Urothelium cell line (cell line): Measurements from ENCODE around the gene TAOK3.

Source experiments
- DNase-seq: peaks from one replicate; pipeline ENCODE4 v3.0.0; 2011; ENCODE audit warnings: low spot score, mixed read lengths
- FAIRE-seq: peaks from 2 replicates; lab custom pipeline; 2011; peaks lifted over from hg19 to GRCh38; lab: Jason Lieb, UNC

TAOK3 gene

DNA sequence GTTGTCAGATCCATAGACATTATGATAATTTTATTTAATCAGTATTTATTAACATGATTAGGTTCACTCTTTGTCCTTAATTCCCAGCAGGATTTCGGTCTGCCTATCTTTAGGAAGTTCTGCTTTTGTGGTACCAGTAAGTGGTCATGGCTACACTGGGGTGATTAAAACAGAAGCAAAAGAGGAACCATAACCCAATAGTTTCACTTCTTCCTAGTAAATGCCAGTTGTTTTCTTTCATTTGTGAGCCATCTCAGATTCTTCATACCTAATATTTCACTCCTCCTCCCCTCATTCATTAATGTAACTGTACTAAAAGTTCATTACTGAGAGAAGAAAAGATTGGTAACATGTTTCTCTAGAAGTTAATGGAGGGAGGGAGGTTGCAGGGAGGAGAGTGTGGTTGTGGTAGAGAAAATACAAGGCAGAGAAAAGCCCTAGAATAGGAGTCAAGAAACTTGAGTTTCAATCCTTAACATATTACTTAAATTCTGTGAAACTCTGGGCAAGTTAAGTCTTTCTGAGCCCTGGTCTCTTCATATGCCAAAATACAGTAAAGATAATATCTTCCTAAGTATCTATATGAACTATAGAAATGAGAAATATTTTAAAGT is 135.5 kb downstream of the TAOK3 start:
- DNase-seq: no peak
- no peak for FAIRE-seq

DNA sequence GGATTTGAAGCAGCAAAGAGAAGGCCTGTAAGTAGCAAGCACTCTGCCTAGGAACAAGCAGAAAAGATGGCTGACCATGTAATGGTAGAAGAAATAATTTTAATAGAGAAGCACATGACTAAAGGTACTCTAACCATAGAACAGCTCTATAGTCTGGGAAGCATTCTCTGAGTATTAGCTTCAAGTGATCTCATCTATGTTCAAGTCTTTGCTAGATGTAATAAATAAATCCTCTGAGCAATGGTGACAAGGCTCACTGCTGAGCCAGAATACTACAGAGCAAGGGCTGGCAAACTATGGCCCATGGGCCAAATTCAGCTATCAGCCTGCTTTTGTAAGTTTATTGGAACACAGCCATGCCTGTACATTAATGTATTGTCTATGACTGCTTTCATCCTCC is 152.0 kb downstream of the TAOK3 start:
- no peak for DNase-seq
- no peak for FAIRE-seq

DNA sequence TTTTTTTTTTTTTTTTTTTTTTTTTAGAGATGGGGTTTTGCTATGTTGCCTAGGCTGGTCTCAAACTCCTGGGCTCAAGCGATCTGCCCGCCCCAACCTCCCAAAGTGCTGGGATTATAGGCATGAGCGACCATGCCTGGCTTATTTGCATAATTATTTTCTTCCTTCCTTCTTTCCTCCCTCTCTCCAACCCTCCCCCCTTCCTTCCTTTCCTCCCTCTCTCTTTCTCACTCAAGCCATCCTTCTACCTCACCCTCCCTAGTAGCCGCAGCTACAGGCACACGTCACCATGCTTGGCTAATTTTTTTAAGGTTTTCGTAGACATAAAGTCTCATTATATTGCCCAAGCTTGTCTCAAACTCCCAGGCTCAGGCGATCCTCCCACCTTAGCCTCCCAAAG is 152.9 kb downstream of the TAOK3 start:
- DNase-seq (no peak), FAIRE-seq (no peak)

DNA sequence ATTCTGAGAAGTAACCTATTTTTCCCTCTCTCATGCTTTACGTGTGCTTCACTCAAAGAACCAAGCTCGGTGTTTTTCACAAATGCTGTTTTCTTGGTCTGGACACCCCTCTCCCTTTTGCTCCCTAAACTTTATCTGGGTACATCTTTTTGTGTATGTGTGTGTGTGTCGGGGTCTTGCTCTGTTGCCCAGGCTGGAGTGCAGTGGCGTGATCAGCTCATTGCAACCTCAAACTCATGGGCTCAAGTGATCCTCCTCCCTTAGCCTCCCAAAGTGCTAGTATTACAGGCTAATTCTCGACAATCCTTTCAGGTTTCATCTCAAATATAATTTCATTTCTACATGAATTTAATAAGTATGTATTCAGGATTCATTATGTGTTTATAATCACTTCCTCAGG is 153.6 kb downstream of the TAOK3 start:
- no peak for FAIRE-seq
- no peak for DNase-seq

DNA sequence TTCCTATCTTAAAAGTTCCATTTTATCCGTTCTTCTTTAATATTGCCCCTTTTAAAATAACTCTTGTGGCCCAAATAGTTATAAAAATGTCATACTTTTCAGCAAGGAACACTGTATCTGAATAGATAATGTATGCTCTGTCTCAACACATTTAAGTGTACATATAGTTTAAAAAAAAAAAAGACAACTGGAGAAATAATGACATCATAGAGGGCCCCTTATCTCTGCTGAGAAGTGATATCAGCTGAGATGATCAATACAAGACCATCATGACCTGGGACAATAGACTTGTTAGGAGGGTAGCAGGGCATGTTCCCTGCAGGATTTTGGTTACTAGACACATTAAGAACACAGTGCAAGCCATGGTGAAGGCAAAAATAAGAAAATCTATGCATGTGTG is 159.3 kb downstream of the TAOK3 start:
- DNase-seq (no peak), FAIRE-seq (no peak)

DNA sequence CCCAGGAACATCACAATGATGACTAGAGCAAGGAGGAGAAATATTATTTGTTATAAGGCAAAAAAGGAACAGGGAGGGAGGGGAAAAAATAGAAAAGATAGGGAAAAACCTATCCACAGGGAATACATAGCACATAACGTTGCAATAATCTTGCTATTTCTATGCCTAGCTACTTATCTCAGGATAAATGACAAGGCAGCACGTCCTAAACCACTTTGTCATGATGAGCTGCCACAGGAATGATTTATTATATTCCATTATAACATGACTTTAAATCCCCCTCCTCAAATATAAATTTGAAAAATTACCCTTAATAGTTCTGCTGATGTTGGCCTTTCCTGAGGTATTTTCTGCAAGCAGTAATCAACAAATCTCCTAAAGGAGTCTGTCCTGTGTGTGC is 160.1 kb downstream of the TAOK3 start:
- FAIRE-seq (no peak), DNase-seq (no peak)

DNA sequence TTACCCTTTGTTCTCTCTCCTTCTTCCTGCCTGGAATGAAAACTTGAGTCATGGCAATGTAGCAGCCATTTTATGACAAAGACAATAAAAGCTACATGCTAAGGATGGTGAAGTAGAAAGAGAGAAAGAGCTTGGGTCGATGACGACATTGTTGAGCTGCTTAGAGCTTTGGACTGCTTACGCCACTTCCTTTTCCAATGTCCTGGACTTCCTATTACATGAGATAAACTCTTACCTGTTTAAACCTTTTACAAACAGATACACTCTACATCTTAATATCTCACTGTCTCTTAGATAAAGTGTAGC is 166.6 kb downstream of the TAOK3 start:
- no peak for DNase-seq
- no peak for FAIRE-seq

DNA sequence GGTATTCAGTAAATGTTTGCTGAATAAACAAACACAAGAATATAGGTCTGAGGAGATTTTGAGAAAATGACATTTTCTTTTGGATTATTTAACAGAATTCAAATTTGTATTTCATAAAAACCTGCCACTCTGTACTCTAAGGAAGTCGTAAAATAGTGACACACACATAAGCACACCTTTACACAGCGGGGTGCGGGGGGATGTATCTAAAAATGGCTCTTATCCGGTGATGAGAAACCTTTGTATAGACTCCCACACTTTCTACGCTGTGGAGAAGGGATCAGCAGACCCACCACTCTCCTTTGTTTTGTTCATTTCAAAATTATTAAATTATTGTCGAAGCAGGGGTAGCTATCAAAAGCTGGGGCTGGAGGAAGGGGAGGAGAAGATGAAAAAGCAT is 178.7 kb downstream of the TAOK3 start:
- no peak for DNase-seq
- no peak for FAIRE-seq

DNA sequence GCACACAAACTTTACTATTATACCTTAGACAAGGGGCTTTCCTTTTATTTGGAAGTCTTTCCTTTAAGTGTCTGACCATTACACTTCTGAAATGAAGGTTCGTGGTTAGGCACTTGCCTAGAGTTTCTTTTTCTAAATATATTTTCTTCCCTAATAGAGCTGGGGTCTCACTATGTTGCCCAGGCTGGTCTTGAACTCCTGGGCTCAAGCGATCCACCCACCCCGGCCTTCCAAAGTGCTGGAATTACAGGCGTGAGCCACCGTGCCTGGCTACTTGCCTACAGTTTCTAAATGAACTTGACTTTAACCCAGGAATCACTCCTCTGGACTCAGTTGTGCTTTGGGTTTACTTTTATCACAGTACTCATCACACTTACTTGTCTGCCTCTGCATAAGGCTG is 179.2 kb downstream of the TAOK3 start:
- FAIRE-seq (no peak), DNase-seq (no peak)

DNA sequence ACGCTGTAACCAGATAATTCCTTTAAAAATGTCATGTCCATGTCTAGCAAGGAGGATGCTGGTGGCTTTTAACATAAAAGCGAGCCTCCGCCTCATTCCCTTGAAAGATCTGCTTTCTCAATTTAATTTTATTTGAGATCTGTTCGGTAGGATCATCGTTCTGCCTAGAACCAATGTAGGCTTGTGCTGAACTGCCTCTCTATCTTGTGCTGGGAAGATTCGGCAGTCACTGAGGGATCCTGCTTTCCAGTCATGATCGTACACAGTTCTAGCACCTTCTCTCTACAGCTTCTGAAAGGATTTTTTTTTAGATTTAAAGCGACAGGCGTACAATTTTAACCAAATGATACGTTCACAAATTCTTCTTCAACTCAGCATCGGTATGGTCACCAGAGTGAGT is 182.4 kb downstream of the TAOK3 start:
- DNase-seq: no peak
- no peak for FAIRE-seq

DNA sequence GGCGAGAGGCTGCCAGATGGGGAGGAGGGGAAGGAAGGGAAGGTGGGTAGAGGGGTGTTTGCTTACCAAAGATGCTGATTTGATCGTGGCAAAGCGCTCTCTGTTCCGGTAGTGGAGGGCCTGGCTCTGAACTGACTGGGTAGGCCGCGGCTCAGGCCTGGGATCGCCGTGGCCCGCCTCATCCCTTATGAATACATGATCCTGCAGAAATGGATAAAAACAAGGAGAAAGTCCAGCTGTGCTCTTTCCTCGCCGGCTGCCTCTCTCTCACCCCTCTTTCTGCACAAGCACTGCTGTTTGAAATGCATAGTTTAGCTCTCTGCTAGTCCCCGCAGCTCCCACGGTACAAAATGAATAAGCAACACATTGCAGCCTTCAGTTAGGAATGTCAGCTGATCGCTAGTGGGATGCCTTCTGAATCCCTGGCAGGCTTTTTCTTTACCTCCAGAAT is 182.9 kb downstream of the TAOK3 start:
- FAIRE-seq (no peak), DNase-seq (no peak)

DNA sequence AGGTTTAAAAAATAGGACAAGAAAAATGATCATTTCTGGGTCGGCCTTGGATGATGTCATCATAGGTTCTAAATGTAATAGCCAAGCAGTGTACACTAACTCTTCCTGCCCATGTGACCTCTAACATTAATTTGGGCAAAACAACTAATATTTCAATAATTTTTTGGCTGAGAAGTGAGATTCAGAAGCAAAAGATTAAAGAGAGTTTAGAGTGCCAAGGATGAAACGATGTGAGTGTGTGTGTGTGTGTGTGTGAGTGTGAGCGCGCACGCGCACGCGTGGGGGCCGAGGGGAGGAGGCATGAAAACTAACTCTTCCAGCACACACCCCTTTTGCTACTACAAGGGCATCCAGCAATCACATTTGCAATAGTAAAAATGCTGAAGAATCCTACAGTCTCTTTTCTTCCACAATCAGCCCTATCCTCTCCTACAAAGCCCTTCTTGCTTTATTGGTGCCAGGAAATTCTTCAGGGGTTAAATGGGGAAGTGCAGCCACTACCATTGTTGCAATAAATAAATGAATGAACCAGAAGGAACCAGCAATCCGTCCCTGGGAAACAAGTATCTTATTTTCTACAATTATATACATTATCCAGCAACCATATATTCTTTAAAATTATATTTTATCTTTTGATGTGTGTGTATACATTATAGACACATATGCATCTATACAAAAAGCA is 183.9 kb downstream of the TAOK3 start:
- DNase-seq (no peak), FAIRE-seq (no peak)

DNA sequence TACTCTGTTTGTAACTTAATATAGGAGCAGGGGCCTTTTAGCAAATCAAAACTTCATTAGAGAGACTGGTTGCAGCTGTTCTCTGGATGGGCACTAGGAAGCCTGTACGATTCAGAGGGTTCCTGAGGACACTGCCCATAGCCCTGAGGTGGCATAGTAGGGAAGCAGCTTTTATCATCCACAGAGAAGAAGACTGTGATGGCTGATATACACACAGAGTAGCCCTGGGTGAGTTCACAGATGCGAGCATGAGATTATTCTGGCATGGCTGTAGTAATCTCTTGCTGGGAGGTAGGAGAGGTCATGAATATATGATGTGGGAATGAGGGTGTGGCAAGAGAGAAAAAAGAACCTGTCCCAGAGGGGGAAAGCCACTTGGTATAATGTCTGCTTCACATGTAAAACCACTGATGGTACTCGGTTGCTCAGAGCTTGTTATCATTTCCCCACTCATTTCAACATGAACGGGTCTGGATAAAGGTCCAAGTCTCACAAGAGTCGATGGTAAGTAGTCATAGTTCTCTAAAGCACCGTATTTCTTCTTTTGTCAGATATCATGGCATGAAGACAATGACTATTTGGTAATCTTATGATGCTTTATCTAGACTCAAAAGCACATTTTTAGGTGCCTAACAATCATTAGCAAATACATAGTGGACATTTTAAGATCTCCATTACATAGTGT is 184.8 kb downstream of the TAOK3 start:
- FAIRE-seq (no peak), DNase-seq (no peak)

DNA sequence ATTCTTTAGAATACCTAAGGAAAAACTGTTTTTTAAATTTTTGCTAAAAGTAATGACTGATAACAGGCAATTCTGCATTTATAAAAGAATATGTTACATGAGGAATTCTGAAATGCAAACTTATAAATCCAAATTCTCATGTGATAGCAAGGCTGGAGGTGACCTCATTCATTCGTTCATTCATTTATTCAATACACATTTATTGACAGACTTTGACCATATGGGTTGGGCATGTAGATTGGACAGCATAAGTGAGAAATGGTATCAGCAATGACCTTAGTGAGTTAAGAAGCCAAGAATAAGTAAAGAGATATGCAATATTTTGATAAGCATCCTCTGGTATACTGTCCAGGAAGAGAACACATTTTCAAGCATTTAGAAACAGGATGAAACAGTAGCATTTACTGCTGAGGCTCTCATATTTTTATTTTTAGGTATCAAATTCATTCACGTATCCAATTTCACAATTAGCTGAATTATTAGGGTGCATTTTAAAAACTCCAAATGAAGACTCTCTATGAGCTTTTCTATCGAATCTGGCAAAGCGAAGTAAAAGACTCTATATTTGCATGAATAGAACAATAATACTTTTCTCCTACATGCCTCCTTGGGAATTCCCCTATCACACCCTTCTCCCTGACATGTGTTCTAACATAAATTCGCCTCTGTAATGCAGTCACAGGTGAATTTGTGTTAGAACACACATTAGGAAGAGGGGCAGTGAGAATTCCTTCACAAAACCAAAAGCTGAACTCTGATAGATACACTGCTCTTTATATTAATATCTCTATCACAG is 186.9 kb downstream of the TAOK3 start:
- no peak for DNase-seq
- no peak for FAIRE-seq

DNA sequence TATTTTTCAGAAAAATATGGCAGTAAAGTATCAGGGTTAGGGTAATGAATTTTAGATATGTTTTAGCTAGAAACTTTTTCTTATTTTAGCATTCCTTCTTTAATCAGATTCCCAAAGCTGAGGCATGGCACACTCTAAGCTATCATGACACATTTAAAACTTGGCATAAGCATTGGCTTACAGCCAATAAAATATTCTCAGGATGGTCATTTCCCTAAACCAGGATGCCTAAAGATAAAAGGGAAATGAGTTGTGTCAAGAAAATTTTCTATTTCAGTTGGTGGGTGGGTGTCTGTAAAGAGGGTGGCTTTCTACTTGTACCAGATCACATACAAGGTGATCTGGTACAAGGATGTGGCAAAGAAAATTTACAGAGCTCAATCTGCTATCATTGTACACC is 189.0 kb downstream of the TAOK3 start:
- FAIRE-seq (no peak), DNase-seq (no peak)

DNA sequence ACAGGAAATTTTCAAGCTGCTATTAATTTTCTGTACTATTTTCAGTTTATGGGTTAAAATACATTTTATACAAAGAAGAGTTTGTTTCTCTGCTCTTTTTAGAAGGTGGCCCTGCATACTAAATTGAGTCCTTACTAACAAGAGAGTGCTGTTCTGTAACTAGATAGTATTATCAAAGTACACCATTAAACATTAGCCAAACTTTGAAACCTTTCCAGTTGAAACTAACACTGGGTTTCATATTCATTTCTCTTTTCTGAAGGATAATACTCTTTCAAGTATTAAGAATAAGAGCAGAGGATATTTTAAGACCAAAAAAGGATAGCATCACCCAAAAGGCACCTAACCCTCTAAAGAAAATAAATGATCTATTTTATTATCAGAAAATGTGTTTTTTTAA is 189.6 kb downstream of the TAOK3 start:
- no peak for FAIRE-seq

DNA sequence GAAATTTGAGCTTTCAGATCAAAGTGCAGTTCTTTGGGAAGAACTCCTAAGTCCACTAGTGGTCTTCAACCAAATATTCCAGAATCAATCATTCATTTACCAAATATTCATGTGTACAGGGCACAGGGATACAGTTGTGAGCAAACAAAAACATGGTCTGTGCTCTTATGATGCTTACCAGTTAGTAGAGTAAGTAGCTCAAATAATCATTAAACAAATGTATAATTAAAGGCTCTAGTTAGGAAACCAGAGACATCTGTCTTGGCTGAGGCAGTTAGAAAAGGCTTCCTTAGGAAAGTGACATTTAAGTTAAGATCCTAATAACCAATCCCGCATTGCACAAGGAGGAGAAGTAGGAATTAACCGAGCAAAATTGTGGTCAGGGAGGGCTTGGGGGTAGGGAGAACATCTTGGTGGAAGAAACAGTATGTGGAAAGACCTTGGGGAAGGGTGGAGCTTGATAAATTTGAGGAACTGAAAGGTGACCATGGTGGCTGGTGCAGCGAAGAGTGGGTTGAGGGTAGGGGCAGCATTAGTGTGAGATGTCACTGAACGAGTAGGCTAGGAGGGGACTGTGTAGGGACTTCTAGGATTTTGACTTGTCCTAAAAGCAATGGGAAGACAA is 196.8 kb downstream of the TAOK3 start:
- no peak for FAIRE-seq
- DNase-seq: no peak

More for the DNA sequence above, 189.6 kb downstream of the TAOK3 start:
- DNase-seq: no peak

DNA sequence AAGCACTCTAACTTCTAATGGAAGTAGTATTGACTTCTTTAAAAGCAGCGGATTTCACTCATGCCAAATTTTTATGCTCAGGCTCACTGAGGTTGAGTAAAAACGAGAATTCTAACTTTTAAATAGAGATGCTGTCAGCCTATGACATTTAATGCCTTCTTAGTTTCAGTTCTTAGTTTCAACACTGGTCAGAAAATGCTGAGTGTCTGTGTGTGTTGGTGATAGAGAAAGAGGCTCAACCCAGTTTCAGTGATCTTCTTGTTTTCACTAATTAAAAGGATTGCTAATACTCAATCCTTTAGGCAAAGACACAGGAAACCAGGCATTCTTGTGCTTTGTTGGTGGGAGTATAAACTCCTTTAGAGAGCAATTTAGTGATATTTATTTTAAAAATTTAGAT is 205.8 kb downstream of the TAOK3 start:
- DNase-seq (no peak), FAIRE-seq (no peak)

DNA sequence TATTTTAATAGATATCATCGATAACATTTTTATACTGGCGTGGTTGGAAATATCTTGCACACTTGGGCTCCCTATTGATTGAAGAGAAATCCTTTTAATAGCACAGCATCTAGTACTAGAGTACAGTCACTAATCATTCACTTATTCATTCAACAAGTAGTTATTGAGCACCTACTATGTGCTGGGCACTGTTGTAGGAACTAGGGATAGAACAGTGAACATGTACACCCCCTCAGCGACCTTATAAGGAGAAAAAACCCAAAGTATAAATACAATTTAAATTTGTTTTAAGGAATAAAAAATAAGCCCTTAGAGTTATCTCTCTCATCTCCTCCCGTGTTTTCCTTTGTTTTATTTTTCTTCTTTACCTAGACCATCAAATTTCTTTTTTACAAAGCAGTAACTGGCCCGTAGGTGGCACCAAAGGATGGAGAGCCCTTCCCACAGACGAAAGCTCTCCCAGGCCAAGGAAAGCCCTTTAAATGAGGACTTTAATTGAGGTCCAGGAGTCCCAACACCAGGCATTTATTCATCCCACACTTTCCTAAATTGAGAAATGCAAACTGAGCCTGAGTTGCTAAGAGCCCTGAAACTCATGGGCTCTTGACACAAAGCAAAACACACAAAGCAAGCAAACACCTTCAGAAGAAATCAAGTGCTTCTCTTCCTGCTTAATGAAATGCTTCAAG is 207.8 kb downstream of the TAOK3 start:
- FAIRE-seq (no peak), DNase-seq (peak; percentile 44)

DNA sequence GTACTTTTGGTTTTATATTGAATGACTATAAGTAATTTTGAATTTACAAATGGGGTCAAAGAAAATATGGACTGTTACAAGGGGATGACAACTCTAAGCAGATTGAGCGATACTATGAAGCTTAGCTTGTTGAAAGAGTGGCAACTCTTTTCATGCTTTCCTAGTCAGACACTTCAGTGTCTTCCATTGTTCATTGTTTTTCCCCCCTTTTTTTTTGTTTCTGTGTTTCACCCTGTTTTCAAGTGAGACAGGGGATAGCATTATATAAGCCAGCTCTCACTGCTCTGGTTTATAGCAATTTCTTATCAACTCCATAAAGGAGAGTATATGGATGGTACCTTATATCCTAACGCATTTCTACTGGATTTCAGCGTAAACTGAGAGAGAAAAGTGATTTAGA is 212.2 kb downstream of the TAOK3 start:
- FAIRE-seq (no peak), DNase-seq (no peak)

DNA sequence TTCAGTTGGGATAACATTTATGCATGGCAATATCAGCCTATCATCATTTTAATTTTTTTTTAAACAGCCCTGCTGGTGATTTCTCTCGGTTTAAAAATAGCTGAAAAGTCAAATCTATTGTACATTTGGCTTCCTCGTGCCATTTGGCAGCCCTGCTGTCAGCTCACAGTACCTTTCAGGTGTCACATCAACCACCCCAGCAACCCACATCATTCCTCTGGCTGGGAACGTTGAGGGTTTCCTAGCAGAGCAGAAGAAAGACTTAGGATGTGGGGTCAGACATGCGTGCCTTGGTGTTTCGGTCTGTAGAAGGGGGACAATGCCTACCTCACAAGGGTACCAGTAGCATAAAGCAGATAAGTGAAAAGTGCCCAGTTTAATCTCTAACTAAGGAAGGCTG is 221.0 kb downstream of the TAOK3 start:
- no peak for DNase-seq
- no peak for FAIRE-seq
